Gastrocnemius medialis (tissue), 4 donors: ENCODE data around the gene PPP3CA. TPM values are rescaled to one million over a fixed set of nuclear protein-coding genes. Genes with fewer than 3 reads are reported as not detected.
A peak's percentile ranks its signal among the peaks of the same experiment; 100 is the strongest.
"Not testable (repeated sequence)": the region's sequence is repeated elsewhere in the genome, so short reads cannot be mapped to it uniquely, and the experiment has no call there.

Source experiments
- ATAC-seq, 2 donors: fragments of 150-250 bp; one replicate each; pipeline ENCODE4 v1.9.1; 2016
- DNase-seq, 2 donors: peaks; one replicate each; pipeline ENCODE4 v3.0.0-alpha.2; 2019
- H3K27ac ChIP-seq, 4 donors: fragments of 200-600 bp; sonication (generic); 1 replicate in 1 of 4; 2 replicates in 3 of 4; pipeline ENCODE4 v1.5.1; 2016 to 2018; ENCODE audit warnings: mild to moderate bottlenecking in 2 of 4, moderate library complexity in 1 of 4
- H3K27me3 ChIP-seq, 3 donors: fragments of 200-600 bp; sonication (generic) in 2 of 3; 1 replicate in 1 of 3; 2 replicates in 2 of 3; pipeline versions ENCODE4 v1.5.1 to v1.6.0; 2016 to 2019; ENCODE audit warnings: mild to moderate bottlenecking in 1 of 3, moderate library complexity in 1 of 3
- H3K36me3 ChIP-seq, 2 donors: fragments of 200-600 bp; sonication (generic) in 1 of 2; one replicate each; pipeline ENCODE4 v1.5.1; 2017 to 2018
- H3K4me1 ChIP-seq, 2 donors: fragments of 200-600 bp; sonication (generic) in 1 of 2; one replicate each; pipeline ENCODE4 v1.5.1; 2016 to 2017; ENCODE audit warnings: mild to moderate bottlenecking in 2 of 2
- H3K4me3 ChIP-seq, 4 donors: fragments of 200-600 bp; sonication (generic) in 3 of 4; 1 replicate in 1 of 4; 2 replicates in 3 of 4; pipeline ENCODE4 v1.5.1; 2016 to 2019; ENCODE audit warnings: mild to moderate bottlenecking in 2 of 4
- H3K9me3 ChIP-seq, 3 donors: fragments of 200-600 bp; sonication (generic) in 2 of 3; 1 replicate in 1 of 3; 2 replicates in 2 of 3; pipeline ENCODE4 v1.5.1; 2016 to 2019
- POLR2A ChIP-seq, 2 donors: fragments of 450-650 bp; IDR thresholded peaks; one replicate each; pipeline ENCODE4 v1.6.1; 2017; ENCODE audit warnings: antibody characterized with exemption in 2 of 2, mild to moderate bottlenecking in 2 of 2, moderate library complexity in 2 of 2
- in situ Hi-C, 4 donors: fragments of 200-750 bp; cut with MboI; loops; one replicate each; pipeline versions ENCODE4 v1.15.0 to v1.8.0; 2017; ENCODE audit warnings: low sequenced_read_pairs in 4 of 4
- intact Hi-C: fragments of 100-400 bp; cut with DNase I; formaldehyde crosslinking; loops from one replicate; pipeline ENCODE4 v1.15.1; 2023; ENCODE audit warnings: low total_unique reads
- total RNA-seq, 4 donors: library from RNA; depleted of rRNA; stranded (reverse); fragments of >200 nt; gene quantifications; one replicate each; pipeline versions ENCODE4 v1.1.0 to v1.2.3, GENCODE V29; 2016
- TF ChIP-seq, protein P1 (sequence below), 5 experiments: fragments of 450-650 bp in 3 of 5; fragments of 200-600 bp in 2 of 5; sonication (generic) in 2 of 5; IDR thresholded peaks in 4 of 5; conservative IDR thresholded peaks in 1 of 5; 1 replicate in 4 of 5; 2 replicates in 1 of 5; pipeline ENCODE4 v1.5.1; 2016 to 2019; ENCODE audit warnings: antibody characterized with exemption in 5 of 5, mild to moderate bottlenecking in 3 of 5, moderate library complexity in 3 of 5

Gene PPP3CA
- total RNA-seq, 4 donors from 2014 or later: 25.1 to 30.3 (median 26.7) TPM

DNA sequence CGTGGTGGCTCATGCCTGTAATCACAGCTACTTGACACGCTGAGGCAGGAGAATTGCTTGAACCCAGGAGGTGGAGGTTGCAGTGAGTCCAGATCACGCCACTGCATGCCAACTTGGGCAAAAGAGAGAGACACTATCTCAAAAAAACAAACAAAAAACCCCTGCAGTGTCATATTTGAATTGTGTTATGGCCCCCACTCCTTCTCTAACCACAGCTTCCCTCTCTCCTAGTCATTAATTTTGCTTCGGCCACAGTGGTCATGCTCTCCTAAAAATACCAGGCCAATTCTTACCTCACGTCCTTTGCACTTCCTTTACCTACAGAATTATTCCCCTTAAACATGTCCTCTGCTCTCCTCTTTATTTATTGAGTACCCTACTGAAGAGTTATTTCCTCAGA, 206.1 kb downstream of the PPP3CA start:
- ATAC-seq: no peak
- intact Hi-C loops (no loop called here), in situ Hi-C loops (no loop called here)
- no peaks in the 10 kb centered on the region for H3K36me3 ChIP-seq
- DNase-seq: no peak
- no peaks in the 10 kb centered on the region for H3K27me3 ChIP-seq
- no peaks in the 10 kb centered on the region for H3K9me3 ChIP-seq
- H3K4me1 ChIP-seq: peaks cover 0 to 24% of the 10 kb centered on the region in 2 donors
- TF ChIP-seq POLR2A (IDR thresholded peaks at IDR 0.05): no peak
- TF ChIP-seq, protein P1, sequence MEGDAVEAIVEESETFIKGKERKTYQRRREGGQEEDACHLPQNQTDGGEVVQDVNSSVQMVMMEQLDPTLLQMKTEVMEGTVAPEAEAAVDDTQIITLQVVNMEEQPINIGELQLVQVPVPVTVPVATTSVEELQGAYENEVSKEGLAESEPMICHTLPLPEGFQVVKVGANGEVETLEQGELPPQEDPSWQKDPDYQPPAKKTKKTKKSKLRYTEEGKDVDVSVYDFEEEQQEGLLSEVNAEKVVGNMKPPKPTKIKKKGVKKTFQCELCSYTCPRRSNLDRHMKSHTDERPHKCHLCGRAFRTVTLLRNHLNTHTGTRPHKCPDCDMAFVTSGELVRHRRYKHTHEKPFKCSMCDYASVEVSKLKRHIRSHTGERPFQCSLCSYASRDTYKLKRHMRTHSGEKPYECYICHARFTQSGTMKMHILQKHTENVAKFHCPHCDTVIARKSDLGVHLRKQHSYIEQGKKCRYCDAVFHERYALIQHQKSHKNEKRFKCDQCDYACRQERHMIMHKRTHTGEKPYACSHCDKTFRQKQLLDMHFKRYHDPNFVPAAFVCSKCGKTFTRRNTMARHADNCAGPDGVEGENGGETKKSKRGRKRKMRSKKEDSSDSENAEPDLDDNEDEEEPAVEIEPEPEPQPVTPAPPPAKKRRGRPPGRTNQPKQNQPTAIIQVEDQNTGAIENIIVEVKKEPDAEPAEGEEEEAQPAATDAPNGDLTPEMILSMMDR (IDR thresholded peaks at IDR 0.05 in 4 of 5, conservative IDR thresholded peaks at IDR 0.05 in 1 of 5): no peak
- H3K27ac ChIP-seq: no peak overlapping the region
- H3K4me3 ChIP-seq: no peak overlapping the region

DNA sequence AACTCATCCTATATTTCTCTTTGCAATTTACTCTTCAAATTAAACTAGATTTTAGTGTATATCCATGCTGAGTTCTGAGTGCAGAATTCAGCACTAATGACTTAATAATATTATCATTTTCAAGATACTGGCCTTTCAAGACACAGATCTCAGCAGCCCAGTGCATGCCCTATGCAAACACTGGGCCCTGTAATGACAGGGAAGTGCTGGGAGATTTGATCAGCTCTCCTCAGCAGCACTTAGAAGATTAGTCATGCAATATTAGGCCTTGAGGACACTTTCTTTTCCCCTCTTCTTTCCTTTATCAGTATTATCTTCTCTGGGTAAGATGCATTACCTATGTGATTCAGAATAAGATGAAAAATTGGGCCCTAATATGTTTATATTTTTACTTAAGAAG, 207.1 kb downstream of the PPP3CA start:
- H3K4me1 ChIP-seq: peaks cover 0 to 28% of the 10 kb centered on the region in 2 donors
- in situ Hi-C loops (no loop called here), intact Hi-C loops (no loop called here)
- DNase-seq (no peak), ATAC-seq (no peak)
- H3K36me3 ChIP-seq: no peaks in the 10 kb centered on the region
- H3K27ac ChIP-seq: no peak overlapping the region
- no peaks in the 10 kb centered on the region for H3K27me3 ChIP-seq
- H3K9me3 ChIP-seq: no peaks in the 10 kb centered on the region
- H3K4me3 ChIP-seq: no peak overlapping the region
- TF ChIP-seq, protein P1 (IDR thresholded peaks at IDR 0.05 in 4 of 5, conservative IDR thresholded peaks at IDR 0.05 in 1 of 5): no peak
- no peak for TF ChIP-seq POLR2A (IDR thresholded peaks at IDR 0.05)

DNA sequence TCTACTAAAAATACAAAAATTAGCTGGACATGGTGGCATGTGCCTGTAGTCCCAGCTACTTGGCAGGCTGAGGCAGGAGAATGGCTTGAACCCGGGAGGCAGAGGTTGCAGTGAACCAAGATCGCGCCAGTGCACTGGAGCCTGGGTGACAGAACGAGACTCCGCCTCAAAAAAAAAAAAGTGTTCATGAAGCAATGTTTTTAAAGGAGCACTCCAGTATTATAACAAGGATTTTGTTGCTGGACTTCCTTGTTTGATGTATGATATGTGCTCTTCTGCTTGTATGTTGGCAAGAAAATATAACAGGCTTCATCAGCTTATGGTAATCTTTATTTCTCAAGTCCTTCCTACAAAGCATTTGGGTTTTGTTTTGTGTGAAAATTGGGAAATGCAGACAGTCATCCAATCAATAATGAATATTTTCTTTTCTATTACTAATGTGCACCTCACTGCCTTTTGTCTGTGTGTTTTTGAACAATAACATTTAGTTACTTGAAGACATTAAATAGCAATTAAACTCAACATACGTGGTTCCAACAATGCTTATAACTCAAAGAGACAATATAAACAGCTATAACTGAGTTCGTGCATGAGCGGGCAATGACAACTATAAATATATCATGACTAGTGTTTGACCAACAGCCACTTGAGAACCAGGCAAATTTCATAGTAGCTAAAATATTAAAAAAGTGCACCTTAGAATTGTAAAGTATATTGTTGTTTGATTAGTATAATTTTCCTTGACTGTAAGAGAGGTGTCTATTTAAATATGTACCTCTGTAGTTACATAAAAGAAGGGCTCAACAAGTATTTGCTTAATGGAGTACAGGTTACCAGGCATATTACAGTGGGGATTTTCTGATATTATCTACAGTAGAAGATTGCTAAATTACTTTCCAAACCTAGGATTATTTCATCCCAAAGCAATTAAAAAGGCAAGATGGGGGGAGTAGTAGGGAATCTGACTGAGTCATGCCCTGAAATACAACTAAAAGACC, 210.7 kb downstream of the PPP3CA start:
- DNase-seq (no peak), ATAC-seq (peak; percentile 53 to 56)
- Histone ChIP-seq H3K27ac (no peak overlapping the region), H3K4me1 (peaks cover 2 to 38% of the 10 kb centered on the region in 2 donors), H3K36me3 (no peaks in the 10 kb centered on the region), H3K4me3 (no peak overlapping the region), H3K9me3 (no peaks in the 10 kb centered on the region), H3K27me3 (no peaks in the 10 kb centered on the region)
- TF ChIP-seq, protein P1 (IDR thresholded peaks at IDR 0.05 in 4 of 5, conservative IDR thresholded peaks at IDR 0.05 in 1 of 5): no peak
- in situ Hi-C loops (no loop called here), intact Hi-C loops (no loop called here)

- in situ Hi-C loops: no loop called here
- intact Hi-C loops: no loop called here
- H3K9me3 ChIP-seq: no peaks in the 10 kb centered on the region
- no peak overlapping the region for H3K4me3 ChIP-seq
- DNase-seq (no peak), ATAC-seq (no peak)
- H3K36me3 ChIP-seq: no peaks in the 10 kb centered on the region
- H3K4me1 ChIP-seq: peaks cover 2 to 33% of the 10 kb centered on the region in 2 donors
- no peak overlapping the region for H3K27ac ChIP-seq
- TF ChIP-seq, protein P1 (IDR thresholded peaks at IDR 0.05 in 4 of 5, conservative IDR thresholded peaks at IDR 0.05 in 1 of 5): no peak
- no peak for TF ChIP-seq POLR2A (IDR thresholded peaks at IDR 0.05)
- H3K27me3 ChIP-seq: no peaks in the 10 kb centered on the region
Observed at GRCh38 chr4:101135371-101136010, 211.8 kb downstream of the PPP3CA start.

DNA sequence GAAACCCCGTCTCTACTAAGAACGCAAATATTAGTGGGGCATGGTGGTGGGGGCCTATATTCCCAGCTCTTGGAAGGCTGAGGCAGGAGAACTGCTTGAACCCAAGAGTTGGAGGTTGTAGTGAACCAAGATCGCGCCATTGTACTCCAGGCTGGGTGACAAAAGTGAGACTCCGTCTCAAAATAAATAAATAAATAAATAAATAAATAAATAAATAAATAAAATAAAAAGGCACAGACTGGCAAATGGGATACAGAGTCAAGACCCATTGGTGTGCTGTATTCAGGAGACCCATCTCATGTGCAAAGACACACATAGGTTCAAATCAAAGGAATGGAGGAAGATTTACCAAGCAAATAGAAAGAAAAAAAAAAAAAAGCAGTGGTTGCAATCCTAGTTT, 216.3 kb downstream of the PPP3CA start:
- not testable (repeated sequence) for ATAC-seq

GRCh38 chr4:101128898-101129297, 218.4 kb downstream of the PPP3CA start:
- H3K36me3 ChIP-seq, H3K27me3 ChIP-seq, H3K4me3 ChIP-seq, H3K27ac ChIP-seq, ATAC-seq, intact Hi-C loops, DNase-seq, in situ Hi-C loops, H3K9me3 ChIP-seq: not testable (repeated sequence)
- H3K4me1 ChIP-seq: peaks cover 26 to 35% of the 10 kb centered on the region in 2 donors

More for the DNA sequence above, 216.3 kb downstream of the PPP3CA start:
- in situ Hi-C loops, H3K27me3 ChIP-seq, H3K4me3 ChIP-seq, H3K27ac ChIP-seq, H3K9me3 ChIP-seq, intact Hi-C loops, DNase-seq, H3K36me3 ChIP-seq: not testable (repeated sequence)
- H3K4me1 ChIP-seq: peaks cover 22 to 34% of the 10 kb centered on the region in 2 donors
